A673 (cell line): ENCODE measurements around the gene PRKAG2.

Source experiments
- CTCF ChIP-seq: fragments of 300-800, 200-600 bp; sonication (generic); conservative IDR thresholded peaks from 2 replicates; pipeline ENCODE4 v1.5.1; 2017; ENCODE audit warnings: low read depth, mild to moderate bottlenecking, antibody characterized with exemption, low read length, moderate library complexity, mixed read lengths
- EZH2 ChIP-seq: fragments of 200-600 bp; sonication (generic); IDR thresholded peaks from 2 replicates; pipeline ENCODE4 v1.6.1; 2017; ENCODE audit warnings: borderline replicate concordance, low read depth, mild to moderate bottlenecking, mixed read lengths, antibody characterized with exemption, low read length; ENCODE audit not compliant: poor library complexity, severe bottlenecking

GRCh38 chr7:151769188-151769821 is 107.6 kb downstream of the PRKAG2 start:
- no peak for TF ChIP-seq CTCF
- TF ChIP-seq EZH2 = no peak
